WERI-Rb-1 (cell line): Measurements from ENCODE around the gene AMOT.

Experiments used
- DNase-seq: peaks from one replicate; pipeline ENCODE4 v3.0.0-alpha.2; 2020
- H3K27ac ChIP-seq: fragments of 250-450 bp; sonication (Bioruptor Pico); 2 replicates; pipeline ENCODE4 v1.5.1; 2020; ENCODE audit warnings: mild to moderate bottlenecking, moderate library complexity
- H3K27me3 ChIP-seq: fragments of 250-450 bp; sonication (Bioruptor Pico); 2 replicates; pipeline ENCODE4 v1.5.1; 2021; ENCODE audit warnings: mild to moderate bottlenecking, low read depth, moderate library complexity; ENCODE audit not compliant: insufficient read depth, severe bottlenecking
- H3K36me3 ChIP-seq: fragments of 250-450 bp; sonication (Bioruptor Pico); 2 replicates; pipeline ENCODE4 v1.5.1; 2020; ENCODE audit warnings: mild to moderate bottlenecking, moderate library complexity
- H3K4me3 ChIP-seq: 2 replicates; pipeline ENCODE4 v1.5.1; 2011; ENCODE audit warnings: low read depth, mild to moderate bottlenecking, control low read depth, low read length
- H3K9me3 ChIP-seq: fragments of 250-450 bp; sonication (Bioruptor Pico); 2 replicates; pipeline ENCODE4 v1.5.1; 2021; ENCODE audit warnings: mild to moderate bottlenecking, moderate library complexity; ENCODE audit not compliant: severe bottlenecking
- TF ChIP-seq, protein P1 (sequence below): IDR thresholded peaks from 2 replicates; pipeline ENCODE4 v1.5.1; 2011; ENCODE audit warnings: low read depth, mild to moderate bottlenecking, control low read depth, inconsistent platforms, low read length

The AMOT gene

DNA sequence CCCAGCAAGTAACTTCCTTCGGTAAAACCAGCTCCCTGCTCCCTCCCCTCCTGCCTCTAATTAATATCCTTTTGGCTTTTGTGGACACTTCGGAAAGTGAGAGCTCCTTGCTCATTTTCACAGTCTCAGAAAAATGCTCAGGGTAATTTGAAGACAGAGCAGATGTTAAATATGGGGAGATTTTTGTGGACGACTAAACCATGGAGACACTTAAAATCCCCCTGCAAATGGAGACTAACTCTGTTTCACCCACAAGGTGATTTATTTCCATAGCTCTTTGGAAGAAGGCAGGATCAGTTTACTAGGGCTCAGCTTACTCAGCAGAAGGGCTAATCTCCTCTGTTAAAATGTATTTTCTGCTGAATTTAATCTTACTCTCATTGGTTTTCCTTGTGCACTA lies 12.2 kb upstream of the AMOT start:
- no peak overlapping the region for H3K27ac ChIP-seq
- H3K9me3 ChIP-seq, result no peaks in the 10 kb centered on the region
- DNase-seq, result no peak
- no peaks in the 10 kb centered on the region for H3K36me3 ChIP-seq
- peak overlapping the region; percentile 12 for H3K4me3 ChIP-seq
- H3K27me3 ChIP-seq, result peaks cover 10% of the 10 kb centered on the region
- TF ChIP-seq, protein P1, sequence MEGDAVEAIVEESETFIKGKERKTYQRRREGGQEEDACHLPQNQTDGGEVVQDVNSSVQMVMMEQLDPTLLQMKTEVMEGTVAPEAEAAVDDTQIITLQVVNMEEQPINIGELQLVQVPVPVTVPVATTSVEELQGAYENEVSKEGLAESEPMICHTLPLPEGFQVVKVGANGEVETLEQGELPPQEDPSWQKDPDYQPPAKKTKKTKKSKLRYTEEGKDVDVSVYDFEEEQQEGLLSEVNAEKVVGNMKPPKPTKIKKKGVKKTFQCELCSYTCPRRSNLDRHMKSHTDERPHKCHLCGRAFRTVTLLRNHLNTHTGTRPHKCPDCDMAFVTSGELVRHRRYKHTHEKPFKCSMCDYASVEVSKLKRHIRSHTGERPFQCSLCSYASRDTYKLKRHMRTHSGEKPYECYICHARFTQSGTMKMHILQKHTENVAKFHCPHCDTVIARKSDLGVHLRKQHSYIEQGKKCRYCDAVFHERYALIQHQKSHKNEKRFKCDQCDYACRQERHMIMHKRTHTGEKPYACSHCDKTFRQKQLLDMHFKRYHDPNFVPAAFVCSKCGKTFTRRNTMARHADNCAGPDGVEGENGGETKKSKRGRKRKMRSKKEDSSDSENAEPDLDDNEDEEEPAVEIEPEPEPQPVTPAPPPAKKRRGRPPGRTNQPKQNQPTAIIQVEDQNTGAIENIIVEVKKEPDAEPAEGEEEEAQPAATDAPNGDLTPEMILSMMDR, result no peak

DNA sequence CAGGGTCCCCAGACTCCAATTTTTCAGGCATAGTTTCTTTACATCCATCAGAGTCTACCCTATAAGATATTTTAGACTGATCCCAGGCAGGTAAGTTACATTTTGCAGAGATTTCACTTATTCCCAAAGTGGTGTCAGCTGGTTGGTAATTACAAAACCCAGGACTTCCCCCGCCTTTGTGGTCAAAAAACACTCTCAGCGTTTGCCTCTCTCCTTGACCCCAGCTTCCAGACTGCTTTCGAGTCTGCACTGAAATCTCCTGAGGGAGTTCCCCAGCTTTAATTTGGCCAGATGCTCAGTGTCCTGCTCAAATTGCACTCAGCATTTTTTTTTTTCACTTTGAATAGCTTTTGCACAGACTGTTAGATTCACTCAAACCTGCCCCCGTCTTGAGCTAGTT lies 11.2 kb upstream of the AMOT start:
- H3K4me3 ChIP-seq, result no peak overlapping the region
- no peaks in the 10 kb centered on the region for H3K36me3 ChIP-seq
- no peak overlapping the region for H3K27ac ChIP-seq
- DNase-seq, result no peak
- TF ChIP-seq, protein P1, result no peak
- H3K9me3 ChIP-seq, result no peaks in the 10 kb centered on the region
- H3K27me3 ChIP-seq, result peaks cover 11% of the 10 kb centered on the region

DNA sequence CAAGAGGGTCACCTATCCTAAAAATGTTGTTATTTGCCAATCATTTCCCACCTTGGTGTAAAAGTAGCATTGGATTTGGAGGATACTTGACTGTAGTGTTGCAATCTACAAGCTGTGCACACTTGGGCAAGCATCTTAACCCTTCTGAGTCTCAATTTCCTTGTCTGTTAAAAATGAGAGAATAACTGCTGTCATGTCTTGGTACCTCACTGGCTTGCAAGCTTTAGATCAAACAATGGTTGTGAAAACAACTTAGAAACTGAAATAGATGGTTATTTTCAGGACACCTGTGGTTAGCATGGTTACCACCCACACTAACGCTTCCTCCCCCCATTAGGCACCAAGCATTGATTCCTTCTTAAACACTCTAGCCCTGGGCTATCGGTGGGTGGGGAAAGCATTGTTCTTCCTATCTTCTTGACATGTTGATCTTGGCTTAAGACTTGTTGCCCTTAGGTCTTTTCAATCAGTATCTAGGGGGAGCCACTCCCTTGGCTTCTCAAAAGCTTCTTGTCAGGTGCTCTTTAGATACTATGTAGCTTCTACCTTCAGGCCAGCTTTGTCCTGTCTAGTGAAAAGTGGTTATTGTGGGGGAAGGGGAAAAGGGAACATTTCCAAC lies 10.6 kb upstream of the AMOT start:
- TF ChIP-seq, protein P1, result no peak
- Histone ChIP-seq H3K36me3 (no peaks in the 10 kb centered on the region), H3K27ac (no peak overlapping the region), H3K4me3 (no peak overlapping the region), H3K27me3 (peaks cover 14% of the 10 kb centered on the region), H3K9me3 (no peaks in the 10 kb centered on the region)
- DNase-seq, result no peak

DNA sequence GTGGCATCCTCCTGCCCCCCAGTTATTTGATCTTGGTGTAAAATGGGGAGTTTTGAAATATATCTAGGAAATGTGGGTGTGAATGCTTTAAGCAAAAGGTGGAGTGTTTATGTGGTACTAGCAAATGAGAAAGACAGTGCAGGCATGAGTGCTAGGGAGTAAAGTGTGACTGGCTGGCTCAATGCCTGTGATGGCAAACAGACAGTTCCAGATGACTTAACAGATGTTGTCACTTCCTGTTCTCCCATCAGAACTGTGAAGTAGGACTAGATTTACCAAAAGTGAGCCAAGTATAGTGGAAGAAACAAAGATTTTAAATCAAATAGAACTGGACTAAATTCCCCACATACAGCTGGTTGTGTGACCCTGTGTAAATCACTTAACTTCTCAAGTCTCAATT lies 8.4 kb upstream of the AMOT start:
- H3K4me3 ChIP-seq, result no peak overlapping the region
- H3K9me3 ChIP-seq, result no peaks in the 10 kb centered on the region
- H3K27ac ChIP-seq, result no peak overlapping the region
- no peak for DNase-seq
- H3K27me3 ChIP-seq, result peaks cover 14% of the 10 kb centered on the region
- TF ChIP-seq, protein P1, result no peak
- H3K36me3 ChIP-seq, result no peaks in the 10 kb centered on the region

DNA sequence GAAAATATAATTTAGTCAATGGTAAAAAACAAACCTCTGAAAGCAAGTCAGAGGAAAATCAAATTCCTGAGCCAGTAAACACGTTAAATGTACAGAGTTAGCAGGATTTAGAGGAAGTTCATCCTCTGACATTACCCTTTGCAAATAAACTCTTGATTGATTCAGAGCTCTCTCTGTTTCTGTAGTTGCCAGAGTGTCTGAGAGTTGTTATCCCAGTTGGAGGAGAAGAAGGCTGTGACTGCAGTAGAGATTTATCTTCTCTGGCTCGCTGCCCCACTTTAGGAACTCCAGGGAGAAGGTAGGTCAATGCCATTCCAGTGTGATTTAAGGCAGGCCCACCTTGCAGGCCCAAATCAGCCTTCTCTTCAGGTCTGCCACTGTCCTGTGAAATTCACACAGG lies 6.2 kb upstream of the AMOT start:
- Histone ChIP-seq H3K9me3 (no peaks in the 10 kb centered on the region), H3K27me3 (peaks cover 12% of the 10 kb centered on the region), H3K27ac (no peak overlapping the region), H3K36me3 (no peaks in the 10 kb centered on the region), H3K4me3 (no peak overlapping the region)
- TF ChIP-seq, protein P1, result no peak
- no peak for DNase-seq

DNA sequence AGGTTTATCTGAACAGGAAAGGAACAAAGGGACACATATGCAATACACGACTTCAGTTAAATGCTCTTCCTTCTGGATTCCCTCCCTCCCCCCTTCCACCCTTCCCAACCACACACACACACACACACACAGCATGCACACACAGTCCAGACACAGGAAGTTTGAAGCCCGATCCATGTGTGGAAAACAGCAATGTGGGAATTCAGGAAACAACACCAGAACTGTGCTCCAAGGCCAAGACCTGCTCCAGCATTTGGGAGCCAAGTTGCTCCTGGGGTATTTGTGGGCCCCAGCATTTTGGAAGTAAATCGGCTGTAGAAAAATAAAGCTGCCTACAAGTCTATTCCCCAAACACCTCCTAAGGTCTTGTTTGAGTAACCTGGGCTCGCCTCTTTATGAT lies 5.6 kb upstream of the AMOT start:
- Histone ChIP-seq H3K27ac (no peak overlapping the region), H3K27me3 (peaks cover 7% of the 10 kb centered on the region)
- no peak for DNase-seq

More for the DNA sequence above, 5.6 kb upstream of the AMOT start:
- H3K9me3 ChIP-seq, result no peaks in the 10 kb centered on the region
- no peak overlapping the region for H3K4me3 ChIP-seq
- no peaks in the 10 kb centered on the region for H3K36me3 ChIP-seq
- TF ChIP-seq, protein P1, result no peak
